Measurements from ENCODE around the gene GAPT.

GRCh38 chr5:58453306-58453705 is 37.9 kb upstream of the GAPT start:
- TF ChIP-seq CTCF (IDR thresholded peaks at IDR 0.05; ENCODE audit: low read depth, low read length, missing input control) (no peak), JUND (IDR thresholded peaks at IDR 0.05) (no peak), FOXA1 (IDR thresholded peaks at IDR 0.05) (no peak), TAF1 (conservative IDR thresholded peaks at IDR 0.05) (no peak), ZBTB33 (IDR thresholded peaks at IDR 0.05) (no peak), EGR1 (IDR thresholded peaks at IDR 0.05; ENCODE audit: low read depth in 2 of 2) (no peak), SP1 (IDR thresholded peaks at IDR 0.05) (no peak), GABPA (IDR thresholded peaks at IDR 0.05 in 1 of 2, conservative IDR thresholded peaks at IDR 0.05 in 1 of 2) (no peak), RAD21 (IDR thresholded peaks at IDR 0.05) (no peak), MAX (IDR thresholded peaks at IDR 0.05) (no peak), REST (IDR thresholded peaks at IDR 0.05) (no peak)
